PC-3 (cell line): ENCODE measurements around the gene VASN. TPM values are rescaled to one million over a fixed set of nuclear protein-coding genes. Genes with fewer than 3 reads are reported as not detected.

ENCODE experiments used
- ATAC-seq: fragments of 200-7000 bp; cut with Tn5 transposase; 2 replicates; pipeline ENCODE4 v1.9.1; 2020; ENCODE audit warnings: mild to moderate bottlenecking, moderate library complexity
- BruUV-seq: library from RNA; stranded (reverse); fragments of 400-500 nt; replicated peaks from 2 replicates; lab custom pipeline; 2021; lab: Mats Ljungman, UMichigan
- CTCF ChIA-PET: fragments of 300-600 bp; sonication (Branson Sonifier 250); formaldehyde crosslinking; loops from one replicate; lab custom pipeline; 2022; ENCODE audit warnings: antibody characterized with exemption; lab: Charles Lee
- POLR2A ChIA-PET: fragments of 300-600 bp; sonication (Branson Sonifier 250); formaldehyde crosslinking; loops from one replicate; lab custom pipeline; 2022; ENCODE audit warnings: antibody characterized with exemption; ENCODE audit not compliant: unreplicated experiment; lab: Charles Lee
- DNase-seq: peaks from one replicate; pipeline ENCODE4 v3.0.0-alpha.2; 2015
- H2AFZ ChIP-seq: fragments of 300-600 bp; sonication (generic); 2 replicates; pipeline ENCODE4 v1.6.0; 2016; ENCODE audit warnings: antibody characterized with exemption, low read length
- H3F3A ChIP-seq: fragments of 300-600 bp; sonication (generic); one replicate; pipeline ENCODE4 v1.6.0; 2017; ENCODE audit warnings: antibody characterized with exemption, low read length, control low read depth, mild to moderate bottlenecking; ENCODE audit not compliant: unreplicated experiment
- H3K27ac ChIP-seq: fragments of 300-600 bp; sonication (generic); 2 replicates; pipeline ENCODE4 v1.5.1; 2016; ENCODE audit warnings: mild to moderate bottlenecking, low read length
- H3K27me3 ChIP-seq: fragments of 300-600 bp; sonication (generic); 2 replicates; pipeline ENCODE4 v1.6.1; 2016; ENCODE audit warnings: low read length, mixed read lengths
- H3K36me3 ChIP-seq: fragments of 300-600 bp; sonication (generic); 2 replicates; pipeline ENCODE4 v1.6.1; 2016; ENCODE audit warnings: low read depth, mixed run types, low read length, mixed read lengths
- H3K4me1 ChIP-seq: fragments of 300-600 bp; sonication (generic); 2 replicates; pipeline ENCODE4 v1.5.1; 2016; ENCODE audit warnings: low read length; ENCODE audit not compliant: insufficient read depth
- H3K4me2 ChIP-seq: fragments of 300-600 bp; sonication (generic); 2 replicates; pipeline ENCODE4 v1.6.0; 2016; ENCODE audit warnings: low read length
- H3K4me3 ChIP-seq: fragments of 300-600 bp; sonication (generic); 2 replicates; pipeline ENCODE4 v1.5.1; 2016; ENCODE audit warnings: mild to moderate bottlenecking, low read length, mixed read lengths
- H3K79me2 ChIP-seq: fragments of 300-600 bp; sonication (generic); 2 replicates; pipeline ENCODE4 v1.6.1; 2017; ENCODE audit warnings: low read length, mixed read lengths
- H3K9ac ChIP-seq: fragments of 300-600 bp; sonication (generic); 2 replicates; pipeline ENCODE4 v1.6.0; 2016; ENCODE audit warnings: mild to moderate bottlenecking, low read length
- H3K9me2 ChIP-seq: fragments of 300-600 bp; sonication (generic); replicated peaks from 2 replicates; pipeline ENCODE4 v1.6.1; 2016; ENCODE audit warnings: mixed run types, low read length, mixed read lengths
- H3K9me3 ChIP-seq: fragments of 300-600 bp; sonication (generic); 2 replicates; pipeline ENCODE4 v1.6.1; 2016; ENCODE audit warnings: low read length, mixed read lengths
- H4K20me1 ChIP-seq: fragments of 300-600 bp; sonication (generic); 2 replicates; pipeline ENCODE4 v1.6.1; 2016; ENCODE audit warnings: low read length, mixed read lengths
- EZH2 ChIP-seq: fragments of 300-600 bp; sonication (generic); IDR thresholded peaks from one replicate; pipeline ENCODE4 v1.6.1; 2017; ENCODE audit warnings: antibody characterized with exemption, mild to moderate bottlenecking, low read length; ENCODE audit not compliant: unreplicated experiment
- EZH2phosphoT487 ChIP-seq: fragments of 300-600 bp; sonication (generic); IDR thresholded peaks from 2 replicates; pipeline ENCODE4 v1.6.1; 2018; ENCODE audit warnings: mild to moderate bottlenecking, antibody characterized with exemption, low read length, borderline replicate concordance
- intact Hi-C: fragments of 100-400 bp; cut with micrococcal nuclease; formaldehyde crosslinking; loops from 2 replicates; pipeline ENCODE4 v1.9.0; 2023
- total RNA-seq: library from RNA; depleted of rRNA; stranded (reverse); fragments of >200 nt; gene quantifications from 2 replicates; pipeline ENCODE4 v1.2.3, GENCODE V29; 2014
- TF ChIP-seq, protein P1 (sequence below): fragments of 300-600 bp; sonication (generic); conservative IDR thresholded peaks from 2 replicates; pipeline ENCODE4 v1.5.1; 2017; ENCODE audit warnings: antibody characterized with exemption, low read depth, mild to moderate bottlenecking, low read length

Gene VASN
- total RNA-seq, 1 experiment from 2014 or later: 12.2 TPM

- Histone ChIP-seq H2AFZ (no peak overlapping the region), H3K4me1 (peaks cover 6% of the 10 kb centered on the region), H3K9ac (no peak overlapping the region), H4K20me1 (no peaks in the 10 kb centered on the region; the same call in 1 of the 2 replicates), H3K36me3 (no peaks in the 10 kb centered on the region), H3K4me3 (no peak overlapping the region), H3K9me2 (no peaks in the 10 kb centered on the region), H3K27me3 (no peaks in the 10 kb centered on the region), H3K27ac (no peak overlapping the region), H3K79me2 (no peaks in the 10 kb centered on the region), H3K4me2 (no peak overlapping the region), H3F3A (no peaks in the 10 kb centered on the region), H3K9me3 (no peaks in the 10 kb centered on the region)
- no TSS peak for BruUV-seq
- intact Hi-C loops: no loop called here
- DNase-seq (no peak), ATAC-seq (no peak)
- CTCF ChIA-PET: interaction anchor here (0.5 kb wide), 1 partner anchor 50 kb away, joined by 3 read pairs; no protein-coding TSS in a partner anchor
- POLR2A ChIA-PET: no interaction called here
- TF ChIP-seq EZH2phosphoT487: no peak
- no peak for TF ChIP-seq EZH2
- TF ChIP-seq, protein P1, sequence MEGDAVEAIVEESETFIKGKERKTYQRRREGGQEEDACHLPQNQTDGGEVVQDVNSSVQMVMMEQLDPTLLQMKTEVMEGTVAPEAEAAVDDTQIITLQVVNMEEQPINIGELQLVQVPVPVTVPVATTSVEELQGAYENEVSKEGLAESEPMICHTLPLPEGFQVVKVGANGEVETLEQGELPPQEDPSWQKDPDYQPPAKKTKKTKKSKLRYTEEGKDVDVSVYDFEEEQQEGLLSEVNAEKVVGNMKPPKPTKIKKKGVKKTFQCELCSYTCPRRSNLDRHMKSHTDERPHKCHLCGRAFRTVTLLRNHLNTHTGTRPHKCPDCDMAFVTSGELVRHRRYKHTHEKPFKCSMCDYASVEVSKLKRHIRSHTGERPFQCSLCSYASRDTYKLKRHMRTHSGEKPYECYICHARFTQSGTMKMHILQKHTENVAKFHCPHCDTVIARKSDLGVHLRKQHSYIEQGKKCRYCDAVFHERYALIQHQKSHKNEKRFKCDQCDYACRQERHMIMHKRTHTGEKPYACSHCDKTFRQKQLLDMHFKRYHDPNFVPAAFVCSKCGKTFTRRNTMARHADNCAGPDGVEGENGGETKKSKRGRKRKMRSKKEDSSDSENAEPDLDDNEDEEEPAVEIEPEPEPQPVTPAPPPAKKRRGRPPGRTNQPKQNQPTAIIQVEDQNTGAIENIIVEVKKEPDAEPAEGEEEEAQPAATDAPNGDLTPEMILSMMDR: no peak
These were observed 9.7 kb downstream of the VASN start for GRCh38 chr16:4381072-4381934.

- CTCF ChIA-PET: no interaction called here
- POLR2A ChIA-PET: no interaction called here
- Histone ChIP-seq H3K9me2 (no peaks in the 10 kb centered on the region), H3K27ac (no peak overlapping the region), H2AFZ (no peak overlapping the region), H3K36me3 (no peaks in the 10 kb centered on the region), H3K79me2 (no peaks in the 10 kb centered on the region), H3K27me3 (no peaks in the 10 kb centered on the region), H3K9me3 (no peaks in the 10 kb centered on the region), H3K4me3 (no peak overlapping the region), H3K4me1 (no peaks in the 10 kb centered on the region), H4K20me1 (no peaks in the 10 kb centered on the region), H3F3A (no peaks in the 10 kb centered on the region), H3K4me2 (no peak overlapping the region), H3K9ac (no peak overlapping the region)
- no peak for TF ChIP-seq EZH2phosphoT487
- TF ChIP-seq EZH2: no peak
- TF ChIP-seq, protein P1: no peak
- BruUV-seq: no TSS peak
- intact Hi-C loops: no loop called here
- DNase-seq (no peak), ATAC-seq (no peak)
These were observed 10.5 kb downstream of the VASN start for GRCh38 chr16:4381935-4382794.
